Tibial nerve (tissue), 4 donors: Measurements from ENCODE around the gene TRIM27. TPM values are rescaled to one million over a fixed set of nuclear protein-coding genes. Genes with fewer than 3 reads are reported as not detected.
"Not testable (repeated sequence)": the region's sequence is repeated elsewhere in the genome, so short reads cannot be mapped to it uniquely, and the experiment has no call there.

Experiments
- DNase-seq, 2 donors: peaks; one replicate each; pipeline ENCODE4 v3.0.0-alpha.2; 2019; ENCODE audit warnings: low spot score in 2 of 2
- H3K27ac ChIP-seq, 4 donors: fragments of 200-600 bp; sonication (generic) in 3 of 4; one replicate each; pipeline ENCODE4 v1.5.1; 2017 to 2019; ENCODE audit warnings: mild to moderate bottlenecking in 1 of 4
- H3K27me3 ChIP-seq, 2 donors: fragments of 200-600 bp; sonication (generic) in 1 of 2; one replicate each; pipeline versions ENCODE4 v1.5.1 to v1.6.0; 2017 to 2019
- H3K36me3 ChIP-seq, 3 donors: fragments of 200-600 bp; sonication (generic); one replicate each; pipeline ENCODE4 v1.5.1; 2018 to 2019
- H3K4me1 ChIP-seq, 4 donors: fragments of 200-600 bp; sonication (generic) in 3 of 4; one replicate each; pipeline ENCODE4 v1.5.1; 2017 to 2019
- H3K4me3 ChIP-seq, 4 donors: fragments of 200-600 bp; sonication (generic) in 3 of 4; one replicate each; pipeline ENCODE4 v1.5.1; 2017 to 2019; ENCODE audit warnings: mild to moderate bottlenecking in 1 of 4, moderate library complexity in 1 of 4
- H3K9me3 ChIP-seq, 4 donors: fragments of 200-600 bp; sonication (generic) in 3 of 4; one replicate each; pipeline ENCODE4 v1.5.1; 2017 to 2019
- EP300 ChIP-seq, 2 donors: sonication (generic); formaldehyde crosslinking; IDR thresholded peaks; one replicate each; pipeline ENCODE4 v1.6.1; 2017; ENCODE audit warnings: antibody characterized with exemption in 2 of 2, mild to moderate bottlenecking in 1 of 2
- POLR2A ChIP-seq, 2 donors: fragments of 450-650 bp; IDR thresholded peaks; one replicate each; pipeline ENCODE4 v1.6.1; 2017; ENCODE audit warnings: antibody characterized with exemption in 2 of 2, mild to moderate bottlenecking in 2 of 2, moderate library complexity in 2 of 2
- WGBS, 2 donors: methylation state at CpG; one replicate each; pipeline ENCODE4 v1.1.5; 2018; 5-methylcytosine and 5-hydroxymethylcytosine counted together
- total RNA-seq, 4 donors: library from RNA; depleted of rRNA; stranded (reverse); fragments of >200 nt; gene quantifications; one replicate each; pipeline ENCODE4 v1.1.0, GENCODE V29; 2016
- TF ChIP-seq, protein P1 (sequence below), 5 experiments: fragments of 200-600 bp in 3 of 5; fragments of 450-650 bp in 2 of 5; sonication (generic) in 3 of 5; IDR thresholded peaks; one replicate each; pipeline ENCODE4 v1.5.1; 2016 to 2019; ENCODE audit warnings: antibody characterized with exemption in 5 of 5, mild to moderate bottlenecking in 3 of 5, moderate library complexity in 2 of 5

Gene TRIM27
- total RNA-seq, 4 donors from 2014 or later = 57.5 to 90.9 (median 72.4) TPM

- peak overlapping the region; percentile 76 to 94 (median 84) for H3K27ac ChIP-seq
- DNase-seq = peak in 1 of 2 donors; percentile 54
- peak overlapping the region; percentile 58 to 67 (median 63) for H3K4me3 ChIP-seq
- H3K9me3 ChIP-seq = no peaks in the 10 kb centered on the region
- 0 to 1% methylated on average over 17 of the region's 17 CpGs for WGBS, 2 donors
- no peaks in the 10 kb centered on the region for H3K36me3 ChIP-seq
- TF ChIP-seq POLR2A (IDR thresholded peaks at IDR 0.05) = no peak
- TF ChIP-seq, protein P1, sequence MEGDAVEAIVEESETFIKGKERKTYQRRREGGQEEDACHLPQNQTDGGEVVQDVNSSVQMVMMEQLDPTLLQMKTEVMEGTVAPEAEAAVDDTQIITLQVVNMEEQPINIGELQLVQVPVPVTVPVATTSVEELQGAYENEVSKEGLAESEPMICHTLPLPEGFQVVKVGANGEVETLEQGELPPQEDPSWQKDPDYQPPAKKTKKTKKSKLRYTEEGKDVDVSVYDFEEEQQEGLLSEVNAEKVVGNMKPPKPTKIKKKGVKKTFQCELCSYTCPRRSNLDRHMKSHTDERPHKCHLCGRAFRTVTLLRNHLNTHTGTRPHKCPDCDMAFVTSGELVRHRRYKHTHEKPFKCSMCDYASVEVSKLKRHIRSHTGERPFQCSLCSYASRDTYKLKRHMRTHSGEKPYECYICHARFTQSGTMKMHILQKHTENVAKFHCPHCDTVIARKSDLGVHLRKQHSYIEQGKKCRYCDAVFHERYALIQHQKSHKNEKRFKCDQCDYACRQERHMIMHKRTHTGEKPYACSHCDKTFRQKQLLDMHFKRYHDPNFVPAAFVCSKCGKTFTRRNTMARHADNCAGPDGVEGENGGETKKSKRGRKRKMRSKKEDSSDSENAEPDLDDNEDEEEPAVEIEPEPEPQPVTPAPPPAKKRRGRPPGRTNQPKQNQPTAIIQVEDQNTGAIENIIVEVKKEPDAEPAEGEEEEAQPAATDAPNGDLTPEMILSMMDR (IDR thresholded peaks at IDR 0.05) = no peak
- no peak for TF ChIP-seq EP300 (IDR thresholded peaks at IDR 0.05)
- H3K27me3 ChIP-seq = no peaks in the 10 kb centered on the region
- H3K4me1 ChIP-seq = peaks cover 0 to 33% (median 13%) of the 10 kb centered on the region in 4 donors
Measured at GRCh38 chr6:28940294-28940857, 16.6 kb upstream of the TRIM27 start.

- 84 to 85% methylated on average over 7 of the region's 7 CpGs for WGBS, 2 donors
- Histone ChIP-seq H3K4me3 (no peak overlapping the region), H3K4me1 (no peaks in the 10 kb centered on the region), H3K27ac (no peak overlapping the region), H3K9me3 (no peaks in the 10 kb centered on the region), H3K27me3 (peaks cover 0 to 7% of the 10 kb centered on the region in 2 donors), H3K36me3 (no peaks in the 10 kb centered on the region)
- TF ChIP-seq EP300 (IDR thresholded peaks at IDR 0.05) (no peak), POLR2A (IDR thresholded peaks at IDR 0.05) (no peak)
- TF ChIP-seq, protein P1 (IDR thresholded peaks at IDR 0.05) = no peak
- DNase-seq = no peak
Measured at GRCh38 chr6:28933069-28933468, 9.3 kb upstream of the TRIM27 start.

- no peak for DNase-seq
Measured at GRCh38 chr6:28929887-28930620, 6.3 kb upstream of the TRIM27 start.

DNA sequence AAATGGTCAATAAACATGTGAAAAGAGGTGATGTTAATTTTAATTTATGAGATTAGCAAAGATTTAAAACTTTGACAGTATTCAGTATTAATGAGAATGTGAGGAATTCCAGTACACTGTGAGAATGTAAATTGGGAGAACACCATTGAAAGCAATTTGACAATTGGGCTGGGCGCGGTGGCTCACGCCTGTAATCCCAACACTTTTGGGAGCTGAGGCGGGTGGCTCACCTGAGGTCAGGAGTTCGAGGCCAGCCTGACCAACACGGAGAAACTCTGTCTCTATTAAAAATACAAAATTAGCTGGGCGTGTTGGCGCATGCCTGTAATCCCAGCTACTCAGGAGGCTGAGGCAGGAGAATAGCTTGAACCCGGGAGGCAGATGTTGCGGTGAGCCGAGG is 5.6 kb upstream of the TRIM27 start:
- 85 to 89% methylated on average over 11 of the region's 11 CpGs for WGBS, 2 donors
- H3K4me1 ChIP-seq, H3K9me3 ChIP-seq, H3K27me3 ChIP-seq, H3K36me3 ChIP-seq, DNase-seq, H3K4me3 ChIP-seq, H3K27ac ChIP-seq: not testable (repeated sequence)

More at GRCh38 chr6:28929887-28930620, 6.3 kb upstream of the TRIM27 start:
- 77 to 79% methylated on average over 3 of the region's 3 CpGs for WGBS, 2 donors
- Histone ChIP-seq H3K4me1 (no peaks in the 10 kb centered on the region), H3K36me3 (no peaks in the 10 kb centered on the region), H3K4me3 (no peak overlapping the region), H3K9me3 (no peaks in the 10 kb centered on the region), H3K27ac (no peak overlapping the region), H3K27me3 (peaks cover 0 to 7% of the 10 kb centered on the region in 2 donors)
- TF ChIP-seq, protein P1 (IDR thresholded peaks at IDR 0.05) = no peak
- TF ChIP-seq EP300 (IDR thresholded peaks at IDR 0.05) = no peak

DNA sequence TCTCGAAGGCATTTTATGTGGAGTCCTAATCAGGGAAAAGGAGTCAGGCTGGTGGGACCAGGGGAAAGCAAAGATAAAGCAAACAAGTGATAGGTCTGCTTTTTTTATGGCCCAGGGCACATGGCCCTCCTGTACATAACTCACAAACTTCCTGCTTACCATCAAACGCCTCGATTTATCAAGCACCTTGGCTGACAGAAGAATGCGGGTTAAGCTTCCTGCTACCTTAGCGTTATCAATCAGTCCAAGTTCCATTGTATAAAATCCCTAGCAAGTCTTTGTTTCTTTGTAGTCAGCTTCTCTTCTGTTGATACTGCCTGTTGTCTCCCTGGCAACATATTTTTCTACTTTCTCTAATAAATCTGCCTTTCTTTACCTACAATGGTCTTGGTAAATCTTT is 4.1 kb upstream of the TRIM27 start:
- peaks cover 0 to 4% (median 2%) of the 10 kb centered on the region in 4 donors for H3K4me1 ChIP-seq
- H3K27me3 ChIP-seq = peaks cover 0 to 7% of the 10 kb centered on the region in 2 donors
- H3K4me3 ChIP-seq = no peak overlapping the region
- no peaks in the 10 kb centered on the region for H3K36me3 ChIP-seq
- no peaks in the 10 kb centered on the region for H3K9me3 ChIP-seq
- no peak for DNase-seq
- no peak for TF ChIP-seq POLR2A (IDR thresholded peaks at IDR 0.05)
- no peak for TF ChIP-seq EP300 (IDR thresholded peaks at IDR 0.05)
- TF ChIP-seq, protein P1 (IDR thresholded peaks at IDR 0.05) = no peak
- 68 to 74% methylated on average over 5 of the region's 5 CpGs for WGBS, 2 donors
- no peak overlapping the region for H3K27ac ChIP-seq
